CD14-positive monocyte (primary cell): ENCODE results near the gene CCN5. TPM values are rescaled to one million over a fixed set of nuclear protein-coding genes. Genes with fewer than 3 reads are reported as not detected.
A peak's percentile ranks its signal among the peaks of the same experiment; 100 is the strongest.

Source experiments
- DNase-seq, 3 donors: peaks; one replicate each; pipeline ENCODE4 v3.0.0-alpha.2; 2011 to 2022
- H2AFZ ChIP-seq: 2 replicates; pipeline ENCODE4 v1.6.0; 2012; ENCODE audit warnings: mild to moderate bottlenecking, low read depth, low read length, inconsistent platforms; ENCODE audit not compliant: insufficient read depth, poor library complexity, severe bottlenecking
- H3K27ac ChIP-seq, 2 donors: 1 replicate in 1 of 2; 2 replicates in 1 of 2; pipeline ENCODE4 v1.5.1; 2012 to 2013; ENCODE audit warnings: low read length in 2 of 2, control low read depth in 1 of 2, inconsistent platforms in 1 of 2, low read depth in 1 of 2, mild to moderate bottlenecking in 1 of 2
- H3K27me3 ChIP-seq, 2 donors: one replicate each; pipeline versions ENCODE4 v1.6.0 to v1.6.1; 2011 to 2013; ENCODE audit warnings: low read length in 2 of 2; ENCODE audit not compliant: control insufficient read depth in 2 of 2, insufficient read depth in 2 of 2
- H3K36me3 ChIP-seq, 2 donors: replicated peaks in 1 of 2; 1 replicate in 1 of 2; 2 replicates in 1 of 2; pipeline versions ENCODE4 v1.5.1 to v1.6.1; 2012 to 2013; ENCODE audit warnings: low read length in 2 of 2, control low read depth in 1 of 2, inconsistent platforms in 1 of 2, mild to moderate bottlenecking in 1 of 2; ENCODE audit not compliant: insufficient read depth in 2 of 2, control insufficient read depth in 1 of 2
- H3K4me1 ChIP-seq, 2 donors: 1 replicate in 1 of 2; 2 replicates in 1 of 2; pipeline versions ENCODE4 v1.5.1 to v1.6.1; 2012 to 2013; ENCODE audit warnings: low read length in 2 of 2, control low read depth in 1 of 2, inconsistent platforms in 1 of 2, mild to moderate bottlenecking in 1 of 2, moderate library complexity in 1 of 2; ENCODE audit not compliant: insufficient read depth in 2 of 2, control insufficient read depth in 1 of 2
- H3K4me2 ChIP-seq: replicated peaks from 2 replicates; pipeline ENCODE3; 2012; ENCODE audit warnings: low read length, moderate library complexity, mild to moderate bottlenecking; ENCODE audit not compliant: poor library complexity, severe bottlenecking; ENCODE audit errors: extremely low read depth
- H3K4me3 ChIP-seq, 3 experiments: fragments of 200-600 bp in 1 of 3; sonication (generic) in 1 of 3; replicated peaks in 1 of 3; 1 replicate in 2 of 3; 2 replicates in 1 of 3; pipeline ENCODE4 v1.5.1; 2011 to 2013; ENCODE audit warnings: low read length in 3 of 3, mild to moderate bottlenecking in 3 of 3, control low read depth in 2 of 3, low read depth in 2 of 3, inconsistent platforms in 1 of 3, moderate library complexity in 1 of 3
- H3K79me2 ChIP-seq: 2 replicates; pipeline ENCODE4 v1.6.0; 2012; ENCODE audit warnings: mild to moderate bottlenecking, control low read depth, inconsistent platforms, low read length, moderate library complexity; ENCODE audit not compliant: insufficient read depth
- H3K9ac ChIP-seq: 2 replicates; pipeline ENCODE4 v1.6.0; 2017; ENCODE audit warnings: low read length, mild to moderate bottlenecking; ENCODE audit not compliant: insufficient read depth, poor library complexity, severe bottlenecking
- H3K9me3 ChIP-seq, 2 donors: replicated peaks in 1 of 2; 1 replicate in 1 of 2; 2 replicates in 1 of 2; pipeline versions ENCODE4 v1.5.1 to v1.6.1; 2012 to 2013; ENCODE audit warnings: low read length in 2 of 2, control low read depth in 1 of 2; ENCODE audit not compliant: control insufficient read depth in 1 of 2, insufficient read depth in 1 of 2
- H4K20me1 ChIP-seq: 2 replicates; pipeline ENCODE4 v1.6.0; 2012; ENCODE audit warnings: mild to moderate bottlenecking, low read length, control low read depth, moderate library complexity; ENCODE audit not compliant: insufficient read depth
- H3K27ac Mint-ChIP-seq, 7 donors: one replicate each; pipeline ENCODE4 v1.8.0; 2020; ENCODE audit warnings: mild to moderate bottlenecking in 7 of 7, mixed read lengths in 7 of 7, moderate library complexity in 6 of 7, inconsistent platforms in 2 of 7
- H3K27me3 Mint-ChIP-seq, 3 donors: one replicate each; pipeline ENCODE4 v1.8.0; 2021 to 2022; ENCODE audit warnings: low read depth in 3 of 3, mild to moderate bottlenecking in 3 of 3, mixed read lengths in 3 of 3, moderate library complexity in 3 of 3, inconsistent platforms in 1 of 3
- H3K36me3 Mint-ChIP-seq, 2 donors: one replicate each; pipeline ENCODE4 v1.8.0; 2020; ENCODE audit warnings: mixed read lengths in 2 of 2, inconsistent platforms in 1 of 2, mild to moderate bottlenecking in 1 of 2
- H3K4me1 Mint-ChIP-seq: one replicate; pipeline ENCODE4 v1.8.0; 2020; ENCODE audit warnings: mild to moderate bottlenecking, mixed read lengths
- H3K4me3 Mint-ChIP-seq, 2 donors: one replicate each; pipeline ENCODE4 v1.8.0; 2020; ENCODE audit warnings: mild to moderate bottlenecking in 2 of 2, mixed read lengths in 2 of 2, moderate library complexity in 1 of 2
- H3K9me3 Mint-ChIP-seq, 7 donors: one replicate each; pipeline ENCODE4 v1.8.0; 2020 to 2022; ENCODE audit warnings: mixed read lengths in 7 of 7, mild to moderate bottlenecking in 6 of 7, moderate library complexity in 6 of 7, inconsistent platforms in 2 of 7
- CTCF ChIP-seq: fragments of 200-600 bp; IDR thresholded peaks from one replicate; pipeline ENCODE4 v1.8.0; 2022; ENCODE audit warnings: antibody characterized with exemption, mild to moderate bottlenecking
- WGBS: methylation state at CpG from one replicate; pipeline ENCODE4 v1.1.5; 2013; ENCODE audit warnings: missing lambda C conversion rate; ENCODE audit not compliant: insufficient coverage; 5-methylcytosine and 5-hydroxymethylcytosine counted together
- intact Hi-C, 2 donors: fragments of 100-400 bp; cut with micrococcal nuclease; formaldehyde crosslinking; loops; one replicate each; pipeline versions ENCODE4 v1.15.0 to v1.15.1; 2023
- polyA plus RNA-seq, 3 donors: library from polyadenylated mRNA; depleted of rRNA in 1 of 3; unstranded in 2 of 3; stranded (reverse) in 1 of 3; fragments of 300-500 nt in 2 of 3; fragments of >200 nt in 1 of 3; fragmentation: Illumina TruSeq in 2 of 3; gene quantifications; 1 replicate in 2 of 3; 2 replicates in 1 of 3; pipeline ENCODE4 v1.2.3, GENCODE V29; 2012 to 2021

The CCN5 gene
- polyA plus RNA-seq, 3 donors, result not detected

DNA sequence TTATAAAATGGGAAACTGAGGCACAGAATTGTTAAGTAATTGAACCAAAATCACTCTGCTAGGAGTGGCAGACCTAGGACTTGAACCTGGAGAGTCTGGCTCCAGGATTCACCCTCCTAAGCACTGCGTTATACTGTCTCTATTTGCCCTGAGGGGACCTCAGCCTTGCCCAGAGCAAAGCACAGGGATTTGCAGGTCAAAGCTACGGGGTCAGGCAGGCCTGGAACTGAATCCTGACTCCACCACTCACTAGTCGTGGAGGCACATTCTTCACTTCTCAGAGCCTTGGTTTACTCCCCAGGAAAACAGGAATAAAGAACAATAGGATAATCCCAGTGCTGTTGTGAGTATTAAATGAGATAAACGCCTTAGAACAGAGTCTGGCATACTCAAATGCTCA lies 49.9 kb downstream of the CCN5 start:
- no peaks in the 10 kb centered on the region for H3K27me3 ChIP-seq

GRCh38 chr20:44765701-44766347 lies 50.7 kb downstream of the CCN5 start:
- Histone ChIP-seq H3K9me3 (no peaks in the 10 kb centered on the region), H3K9ac (no peak overlapping the region), H3K27ac (no peak overlapping the region), H3K4me1 (no peaks in the 10 kb centered on the region), H3K79me2 (no peaks in the 10 kb centered on the region), H2AFZ (no peak overlapping the region), H3K27me3 (no peaks in the 10 kb centered on the region), H3K36me3 (no peaks in the 10 kb centered on the region), H3K4me2 (no peak overlapping the region), H4K20me1 (no peaks in the 10 kb centered on the region), H3K4me3 (no peak overlapping the region)
- H3K4me1 Mint-ChIP-seq, result no peaks in the 10 kb centered on the region
- intact Hi-C loops, result no loop called here
- TF ChIP-seq CTCF, result no peak
- no peak overlapping the region for H3K4me3 Mint-ChIP-seq
- peaks cover 8 to 10% (median 10%) of the 10 kb centered on the region in 3 donors for H3K27me3 Mint-ChIP-seq
- peak overlapping the region in 1 of 7 donors; percentile 13 for H3K27ac Mint-ChIP-seq
- WGBS, result 87% methylated on average over 2 of the region's 7 CpGs
- H3K9me3 Mint-ChIP-seq, result no peaks in the 10 kb centered on the region
- no peak for DNase-seq
- H3K36me3 Mint-ChIP-seq, result no peaks in the 10 kb centered on the region

More for the DNA sequence above, 49.9 kb downstream of the CCN5 start:
- H2AFZ ChIP-seq, result no peak overlapping the region
- no peaks in the 10 kb centered on the region for H3K36me3 ChIP-seq
- no peaks in the 10 kb centered on the region for H3K79me2 ChIP-seq
- H3K9me3 ChIP-seq, result no peaks in the 10 kb centered on the region
- no peak overlapping the region for H3K27ac ChIP-seq
- Mint-ChIP-seq H3K4me3 (no peak overlapping the region), H3K4me1 (no peaks in the 10 kb centered on the region), H3K27ac (no peak overlapping the region), H3K36me3 (no peaks in the 10 kb centered on the region), H3K9me3 (no peaks in the 10 kb centered on the region), H3K27me3 (peaks cover 8 to 10% (median 8%) of the 10 kb centered on the region in 3 donors)
- TF ChIP-seq CTCF, result no peak
- no peak for DNase-seq
- H3K4me1 ChIP-seq, result no peaks in the 10 kb centered on the region
- no peak overlapping the region for H3K4me3 ChIP-seq
- intact Hi-C loops, result no loop called here
- no peak overlapping the region for H3K9ac ChIP-seq
- H3K4me2 ChIP-seq, result no peak overlapping the region
- H4K20me1 ChIP-seq, result no peaks in the 10 kb centered on the region
- WGBS, result 100% methylated on average over 1 of the region's 4 CpGs
